PC-3 (cell line): ENCODE results near the gene SLC6A15. TPM values are rescaled to one million over a fixed set of nuclear protein-coding genes. Genes with fewer than 3 reads are reported as not detected.

ENCODE experiments used
- ATAC-seq: fragments of 200-7000 bp; cut with Tn5 transposase; 2 replicates; pipeline ENCODE4 v1.9.1; 2020; ENCODE audit warnings: mild to moderate bottlenecking, moderate library complexity
- BruUV-seq: library from RNA; stranded (reverse); fragments of 400-500 nt; replicated peaks from 2 replicates; lab custom pipeline; 2021; lab: Mats Ljungman, UMichigan
- CTCF ChIA-PET: fragments of 300-600 bp; sonication (Branson Sonifier 250); formaldehyde crosslinking; loops from one replicate; lab custom pipeline; 2022; ENCODE audit warnings: antibody characterized with exemption; lab: Charles Lee
- POLR2A ChIA-PET: fragments of 300-600 bp; sonication (Branson Sonifier 250); formaldehyde crosslinking; loops from one replicate; lab custom pipeline; 2022; ENCODE audit warnings: antibody characterized with exemption; ENCODE audit not compliant: unreplicated experiment; lab: Charles Lee
- DNase-seq: peaks from one replicate; pipeline ENCODE4 v3.0.0-alpha.2; 2015
- H2AFZ ChIP-seq: fragments of 300-600 bp; sonication (generic); 2 replicates; pipeline ENCODE4 v1.6.0; 2016; ENCODE audit warnings: antibody characterized with exemption, low read length
- H3F3A ChIP-seq: fragments of 300-600 bp; sonication (generic); one replicate; pipeline ENCODE4 v1.6.0; 2017; ENCODE audit warnings: antibody characterized with exemption, low read length, control low read depth, mild to moderate bottlenecking; ENCODE audit not compliant: unreplicated experiment
- H3K27ac ChIP-seq: fragments of 300-600 bp; sonication (generic); 2 replicates; pipeline ENCODE4 v1.5.1; 2016; ENCODE audit warnings: mild to moderate bottlenecking, low read length
- H3K27me3 ChIP-seq: fragments of 300-600 bp; sonication (generic); 2 replicates; pipeline ENCODE4 v1.6.1; 2016; ENCODE audit warnings: low read length, mixed read lengths
- H3K36me3 ChIP-seq: fragments of 300-600 bp; sonication (generic); 2 replicates; pipeline ENCODE4 v1.6.1; 2016; ENCODE audit warnings: low read depth, mixed run types, low read length, mixed read lengths
- H3K4me1 ChIP-seq: fragments of 300-600 bp; sonication (generic); 2 replicates; pipeline ENCODE4 v1.5.1; 2016; ENCODE audit warnings: low read length; ENCODE audit not compliant: insufficient read depth
- H3K4me2 ChIP-seq: fragments of 300-600 bp; sonication (generic); 2 replicates; pipeline ENCODE4 v1.6.0; 2016; ENCODE audit warnings: low read length
- H3K4me3 ChIP-seq: fragments of 300-600 bp; sonication (generic); 2 replicates; pipeline ENCODE4 v1.5.1; 2016; ENCODE audit warnings: mild to moderate bottlenecking, low read length, mixed read lengths
- H3K79me2 ChIP-seq: fragments of 300-600 bp; sonication (generic); 2 replicates; pipeline ENCODE4 v1.6.1; 2017; ENCODE audit warnings: low read length, mixed read lengths
- H3K9ac ChIP-seq: fragments of 300-600 bp; sonication (generic); 2 replicates; pipeline ENCODE4 v1.6.0; 2016; ENCODE audit warnings: mild to moderate bottlenecking, low read length
- H3K9me2 ChIP-seq: fragments of 300-600 bp; sonication (generic); replicated peaks from 2 replicates; pipeline ENCODE4 v1.6.1; 2016; ENCODE audit warnings: mixed run types, low read length, mixed read lengths
- H3K9me3 ChIP-seq: fragments of 300-600 bp; sonication (generic); 2 replicates; pipeline ENCODE4 v1.6.1; 2016; ENCODE audit warnings: low read length, mixed read lengths
- H4K20me1 ChIP-seq: fragments of 300-600 bp; sonication (generic); 2 replicates; pipeline ENCODE4 v1.6.1; 2016; ENCODE audit warnings: low read length, mixed read lengths
- CTCF ChIP-seq: fragments of 300-600 bp; sonication (generic); conservative IDR thresholded peaks from 2 replicates; pipeline ENCODE4 v1.5.1; 2017; ENCODE audit warnings: antibody characterized with exemption, low read depth, mild to moderate bottlenecking, low read length
- EZH2 ChIP-seq: fragments of 300-600 bp; sonication (generic); IDR thresholded peaks from one replicate; pipeline ENCODE4 v1.6.1; 2017; ENCODE audit warnings: antibody characterized with exemption, mild to moderate bottlenecking, low read length; ENCODE audit not compliant: unreplicated experiment
- EZH2phosphoT487 ChIP-seq: fragments of 300-600 bp; sonication (generic); IDR thresholded peaks from 2 replicates; pipeline ENCODE4 v1.6.1; 2018; ENCODE audit warnings: mild to moderate bottlenecking, antibody characterized with exemption, low read length, borderline replicate concordance
- intact Hi-C: fragments of 100-400 bp; cut with micrococcal nuclease; formaldehyde crosslinking; loops from 2 replicates; pipeline ENCODE4 v1.9.0; 2023
- total RNA-seq: library from RNA; depleted of rRNA; stranded (reverse); fragments of >200 nt; gene quantifications from 2 replicates; pipeline ENCODE4 v1.2.3, GENCODE V29; 2014

SLC6A15 gene
- total RNA-seq, 1 experiment from 2014 or later = not detected

GRCh38 chr12:84816916-84817695 is 95.5 kb downstream of the SLC6A15 start:
- TF ChIP-seq CTCF (no peak), EZH2 (no peak), EZH2phosphoT487 (no peak)
- H3K79me2 ChIP-seq = no peaks in the 10 kb centered on the region
- H3K9ac ChIP-seq = no peak overlapping the region
- no peaks in the 10 kb centered on the region for H3K9me2 ChIP-seq
- H3K27me3 ChIP-seq = no peaks in the 10 kb centered on the region
- H3F3A ChIP-seq = no peaks in the 10 kb centered on the region
- peaks cover 18% of the 10 kb centered on the region for H3K4me1 ChIP-seq
- intact Hi-C loops = no loop called here
- no peak for ATAC-seq
- H3K4me2 ChIP-seq = no peak overlapping the region
- H3K4me3 ChIP-seq = no peak overlapping the region
- no peaks in the 10 kb centered on the region for H3K36me3 ChIP-seq
- H4K20me1 ChIP-seq = no peaks in the 10 kb centered on the region
- ChIA-PET POLR2A (no interaction called here), CTCF (no interaction called here)
- BruUV-seq = no TSS peak
- H3K27ac ChIP-seq = no peak overlapping the region
- no peak overlapping the region for H2AFZ ChIP-seq
- no peaks in the 10 kb centered on the region for H3K9me3 ChIP-seq
- DNase-seq = peak; percentile 3

GRCh38 chr12:84814664-84815245 is 97.8 kb downstream of the SLC6A15 start:
- ChIA-PET CTCF (no interaction called here), POLR2A (no interaction called here)
- Histone ChIP-seq H3K4me3 (no peak overlapping the region), H3K9me3 (no peaks in the 10 kb centered on the region), H4K20me1 (no peaks in the 10 kb centered on the region), H3K27ac (no peak overlapping the region), H2AFZ (no peak overlapping the region), H3K4me1 (peaks cover 18% of the 10 kb centered on the region), H3K9ac (no peak overlapping the region), H3K4me2 (no peak overlapping the region), H3K9me2 (no peaks in the 10 kb centered on the region), H3K36me3 (no peaks in the 10 kb centered on the region), H3K27me3 (no peaks in the 10 kb centered on the region), H3F3A (no peaks in the 10 kb centered on the region), H3K79me2 (no peaks in the 10 kb centered on the region)
- intact Hi-C loops = no loop called here
- TF ChIP-seq EZH2phosphoT487 (no peak), CTCF (no peak), EZH2 (no peak)
- BruUV-seq = no TSS peak
- DNase-seq (peak; percentile 28), ATAC-seq (no peak)
